Breast epithelium (tissue), 4 donors: ENCODE data around the gene ENC1. TPM values are rescaled to one million over a fixed set of nuclear protein-coding genes. Genes with fewer than 3 reads are reported as not detected.

ENCODE experiments used
- DNase-seq, 2 donors: peaks; one replicate each; pipeline ENCODE4 v3.0.0-alpha.2; 2019; ENCODE audit warnings: low spot score in 2 of 2
- H3K27ac ChIP-seq, 2 donors: fragments of 200-600 bp; sonication (generic) in 1 of 2; one replicate each; pipeline ENCODE4 v1.5.1; 2016 to 2019; ENCODE audit warnings: mild to moderate bottlenecking in 1 of 2
- H3K27me3 ChIP-seq, 2 donors: fragments of 200-600 bp; sonication (generic) in 1 of 2; one replicate each; pipeline versions ENCODE4 v1.5.1 to v1.6.0; 2017 to 2019; ENCODE audit warnings: control low read depth in 1 of 2, mild to moderate bottlenecking in 1 of 2
- H3K36me3 ChIP-seq: fragments of 200-600 bp; one replicate; pipeline ENCODE4 v1.5.1; 2019
- H3K4me1 ChIP-seq, 2 donors: fragments of 200-600 bp; sonication (generic); one replicate each; pipeline ENCODE4 v1.5.1; 2016 to 2019; ENCODE audit warnings: control low read depth in 1 of 2
- H3K4me3 ChIP-seq, 3 donors: fragments of 200-600 bp; sonication (generic); 1 replicate in 2 of 3; 2 replicates in 1 of 3; pipeline ENCODE4 v1.5.1; 2016 to 2019; ENCODE audit warnings: mild to moderate bottlenecking in 3 of 3, moderate library complexity in 2 of 3
- H3K9me3 ChIP-seq, 2 donors: fragments of 200-600 bp; sonication (generic) in 1 of 2; one replicate each; pipeline ENCODE4 v1.5.1; 2016 to 2019; ENCODE audit warnings: control low read depth in 1 of 2
- CTCF ChIP-seq, 3 donors: fragments of 450-650 bp; IDR thresholded peaks; one replicate each; pipeline ENCODE4 v1.5.1; 2016 to 2017; ENCODE audit warnings: antibody characterized with exemption in 3 of 3, mild to moderate bottlenecking in 3 of 3, moderate library complexity in 3 of 3
- POLR2A ChIP-seq: fragments of 450-650 bp; IDR thresholded peaks from one replicate; pipeline ENCODE4 v1.6.1; 2016; ENCODE audit warnings: antibody characterized with exemption, mild to moderate bottlenecking, moderate library complexity
- POLR2AphosphoS5 ChIP-seq, 3 donors: sonication (generic); formaldehyde crosslinking; IDR thresholded peaks; one replicate each; pipeline ENCODE4 v1.6.1; 2017; ENCODE audit warnings: antibody characterized with exemption in 3 of 3
- intact Hi-C: fragments of 100-400 bp; cut with DNase I; formaldehyde crosslinking; loops from one replicate; pipeline ENCODE4 v1.15.1; 2023; ENCODE audit warnings: low total_unique reads
- total RNA-seq, 3 donors: library from RNA; depleted of rRNA; stranded (reverse); fragments of >200 nt; gene quantifications; one replicate each; pipeline ENCODE4 v1.1.0, GENCODE V29; 2016

Gene ENC1
- total RNA-seq, 3 donors from 2014 or later, result 8.3 to 16.7 (median 13.8) TPM

- H3K36me3 ChIP-seq, result no peaks in the 10 kb centered on the region
- no peak overlapping the region for H3K27ac ChIP-seq
- no peaks in the 10 kb centered on the region for H3K9me3 ChIP-seq
- no peaks in the 10 kb centered on the region for H3K27me3 ChIP-seq
- DNase-seq, result no peak
- TF ChIP-seq POLR2AphosphoS5 (IDR thresholded peaks at IDR 0.05), result no peak
- TF ChIP-seq POLR2A, result no peak
- TF ChIP-seq CTCF (IDR thresholded peaks at IDR 0.05), result no peak
- H3K4me1 ChIP-seq, result no peaks in the 10 kb centered on the region
- intact Hi-C loops, result no loop called here
- H3K4me3 ChIP-seq, result no peak overlapping the region
Observed at GRCh38 chr5:74580729-74581109, 59.8 kb downstream of the ENC1 start.

- DNase-seq, result no peak
- H3K36me3 ChIP-seq, result no peaks in the 10 kb centered on the region
- intact Hi-C loops, result no loop called here
- no peaks in the 10 kb centered on the region for H3K27me3 ChIP-seq
- no peaks in the 10 kb centered on the region for H3K9me3 ChIP-seq
- H3K4me3 ChIP-seq, result no peak overlapping the region
- TF ChIP-seq POLR2A, result no peak
- H3K27ac ChIP-seq, result no peak overlapping the region
- no peaks in the 10 kb centered on the region for H3K4me1 ChIP-seq
Observed at GRCh38 chr5:74579215-74579614, 61.3 kb downstream of the ENC1 start.

GRCh38 chr5:74578356-74579044 lies 62.0 kb downstream of the ENC1 start:
- Histone ChIP-seq H3K27me3 (no peaks in the 10 kb centered on the region), H3K4me3 (no peak overlapping the region), H3K4me1 (no peaks in the 10 kb centered on the region), H3K36me3 (no peaks in the 10 kb centered on the region), H3K9me3 (no peaks in the 10 kb centered on the region), H3K27ac (no peak overlapping the region)
- intact Hi-C loops, result no loop called here
- TF ChIP-seq POLR2AphosphoS5 (IDR thresholded peaks at IDR 0.05), result no peak
- TF ChIP-seq CTCF (IDR thresholded peaks at IDR 0.05), result no peak
- TF ChIP-seq POLR2A, result no peak
- no peak for DNase-seq

Other genes starting within 250 kb of the ENC1 start
- gene HEXB, start 44.5 kb upstream of the ENC1 start, total RNA-seq, result 100 to 1,000 TPM; 123 to 218 (median 145) TPM
- gene GFM2, start 126.4 kb upstream of the ENC1 start, total RNA-seq, result 10 to 100 TPM; 21.0 to 30.3 (median 24.3) TPM
- gene NSA2, start 126.5 kb upstream of the ENC1 start, total RNA-seq, result 100 to 1,000 TPM; 129 to 150 (median 134) TPM
- 1 to 10 TPM in 2 of 3 donors, under 1 TPM in 1; 0.64 to 6.3 (median 1.6) TPM for gene FAM169A, start 225.7 kb upstream of the ENC1 start, total RNA-seq